ENCODE results near the gene SPATA46. TPM values are rescaled to one million over a fixed set of nuclear protein-coding genes. Genes with fewer than 3 reads are reported as not detected.

SPATA46 gene
- total and polyA plus RNA-seq, 7 donors = not detected

- H3K9me3 ChIP-seq = no peaks in the 10 kb centered on the region
- H3K27me3 ChIP-seq = no peaks in the 10 kb centered on the region
- no peak for TF ChIP-seq POLR2A (IDR thresholded peaks at IDR 0.05)
- TF ChIP-seq EP300 (IDR thresholded peaks at IDR 0.05) = no peak
- no peak for TF ChIP-seq POLR2AphosphoS5 (IDR thresholded peaks at IDR 0.05)
- TF ChIP-seq CTCF (IDR thresholded peaks at IDR 0.05) = no peak
- 86 to 89% methylated on average over 10 of the region's 10 CpGs for WGBS, 2 donors
- H3K36me3 ChIP-seq = peaks cover 0 to 40% (median 11%) of the 10 kb centered on the region in 4 donors
- intact Hi-C loops (cut with DNase I) = no loop called here
- H3K27ac ChIP-seq = no peak overlapping the region
- DNase-seq = no peak
- H3K4me1 ChIP-seq = no peaks in the 10 kb centered on the region
- no peak overlapping the region for H3K4me3 ChIP-seq
These were observed 17.0 kb downstream of the SPATA46 start for GRCh38 chr1:162359523-162360236.

GRCh38 chr1:162358928-162359327, 17.7 kb downstream of the SPATA46 start:
- Histone ChIP-seq H3K4me1 (no peaks in the 10 kb centered on the region), H3K27ac (no peak overlapping the region), H3K27me3 (no peaks in the 10 kb centered on the region), H3K9me3 (no peaks in the 10 kb centered on the region), H3K4me3 (no peak overlapping the region), H3K36me3 (peaks cover 0 to 40% (median 11%) of the 10 kb centered on the region in 4 donors)
- intact Hi-C loops (cut with DNase I) = no loop called here
- DNase-seq = no peak
- TF ChIP-seq POLR2A (IDR thresholded peaks at IDR 0.05) (no peak), POLR2AphosphoS5 (IDR thresholded peaks at IDR 0.05) (no peak), CTCF (IDR thresholded peaks at IDR 0.05) (no peak), EP300 (IDR thresholded peaks at IDR 0.05) (no peak)
- 71 to 86% methylated on average over 1 of the region's 1 CpG for WGBS, 2 donors

GRCh38 chr1:162357681-162358266, 18.9 kb downstream of the SPATA46 start:
- no peaks in the 10 kb centered on the region for H3K9me3 ChIP-seq
- DNase-seq = no peak
- WGBS, 2 donors = 43 to 51% methylated on average over 5 of the region's 5 CpGs
- no peaks in the 10 kb centered on the region for H3K4me1 ChIP-seq
- no peak overlapping the region for H3K27ac ChIP-seq
- H3K27me3 ChIP-seq = no peaks in the 10 kb centered on the region
- intact Hi-C loops (cut with DNase I) = no loop called here
- no peak overlapping the region for H3K4me3 ChIP-seq
- TF ChIP-seq CTCF (IDR thresholded peaks at IDR 0.05) (no peak), EP300 (IDR thresholded peaks at IDR 0.05) (no peak), POLR2AphosphoS5 (IDR thresholded peaks at IDR 0.05) (no peak), POLR2A (IDR thresholded peaks at IDR 0.05) (no peak)
- H3K36me3 ChIP-seq = peaks cover 0 to 40% (median 11%) of the 10 kb centered on the region in 4 donors

GRCh38 chr1:162353702-162354101, 23.0 kb downstream of the SPATA46 start:
- H3K9me3 ChIP-seq = no peaks in the 10 kb centered on the region
- WGBS, 2 donors = 76% methylated on average over 5 of the region's 5 CpGs

More at GRCh38 chr1:162353702-162354101, 23.0 kb downstream of the SPATA46 start:
- Histone ChIP-seq H3K36me3 (peaks cover 0 to 30% (median 11%) of the 10 kb centered on the region in 4 donors), H3K4me1 (peaks cover 0 to 5% (median 0%) of the 10 kb centered on the region in 4 donors), H3K4me3 (no peak overlapping the region), H3K27me3 (no peaks in the 10 kb centered on the region), H3K27ac (no peak overlapping the region)
- TF ChIP-seq POLR2AphosphoS5 (IDR thresholded peaks at IDR 0.05) (no peak), EP300 (IDR thresholded peaks at IDR 0.05) (no peak), POLR2A (IDR thresholded peaks at IDR 0.05) (no peak), CTCF (IDR thresholded peaks at IDR 0.05) (no peak)
- no peak for DNase-seq
- intact Hi-C loops (cut with DNase I) = no loop called here
